DOHH2 (cell line): ENCODE data around the gene PTPRN2.

Experiments used
- CTCF ChIP-seq: fragments of 200-600 bp; sonication (generic); IDR thresholded peaks from one replicate; pipeline ENCODE4 v1.5.1; 2014; ENCODE audit warnings: antibody characterized with exemption, mild to moderate bottlenecking, low read depth, low read length; ENCODE audit not compliant: poor library complexity, severe bottlenecking
- EZH2phosphoT487 ChIP-seq: fragments of 200-600 bp; sonication (generic); IDR thresholded peaks from 2 replicates; pipeline ENCODE4 v1.6.1; 2017; ENCODE audit warnings: borderline replicate concordance, mild to moderate bottlenecking, antibody characterized with exemption, low read length, moderate library complexity, mixed read lengths

GRCh38 chr7:157674715-157675426, 912.8 kb downstream of the PTPRN2 start:
- TF ChIP-seq EZH2phosphoT487 = no peak
- TF ChIP-seq CTCF = no peak
